Lung microvascular endothelial cell (primary cell): ENCODE data around the gene ATP11A. TPM values are rescaled to one million over a fixed set of nuclear protein-coding genes. Genes with fewer than 3 reads are reported as not detected.
A peak's percentile ranks its signal among the peaks of the same experiment; 100 is the strongest.
"Not testable (repeated sequence)": the region's sequence is repeated elsewhere in the genome, so short reads cannot be mapped to it uniquely, and the experiment has no call there.

Experiments
- DNase-seq, 2 donors: peaks; one replicate each; pipeline versions ENCODE4 v3.0.0 to v3.0.0-alpha.2; 2010; ENCODE audit warnings: low read depth in 2 of 2
- total RNA-seq: library from RNA; depleted of rRNA; stranded (reverse); fragments of >200 nt; gene quantifications from 2 replicates; pipeline ENCODE4 v1.2.1, GENCODE V29; 2014

The ATP11A gene
- total RNA-seq, 1 donor from 2014 or later: 18.8 TPM

DNA sequence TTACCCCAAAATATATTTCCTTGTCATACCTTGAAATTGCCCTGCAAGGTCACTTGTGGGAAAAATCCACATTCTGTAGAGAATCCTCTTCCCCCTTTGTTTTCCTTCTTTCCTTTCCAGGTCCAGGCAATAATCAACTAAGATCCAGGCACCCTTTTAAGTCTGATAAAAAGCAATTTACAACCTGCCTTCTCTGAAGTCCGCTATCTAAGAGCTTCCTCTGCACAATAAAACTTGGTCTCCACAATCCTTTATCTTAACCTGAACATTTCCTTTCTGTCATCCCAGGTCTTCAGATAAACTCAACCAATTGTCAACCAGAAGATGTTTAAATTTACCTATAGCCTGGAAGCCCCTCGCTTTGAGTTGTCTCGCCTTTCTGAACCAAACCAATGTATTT lies 19.5 kb downstream of the ATP11A start:
- not testable (repeated sequence) for DNase-seq

DNA sequence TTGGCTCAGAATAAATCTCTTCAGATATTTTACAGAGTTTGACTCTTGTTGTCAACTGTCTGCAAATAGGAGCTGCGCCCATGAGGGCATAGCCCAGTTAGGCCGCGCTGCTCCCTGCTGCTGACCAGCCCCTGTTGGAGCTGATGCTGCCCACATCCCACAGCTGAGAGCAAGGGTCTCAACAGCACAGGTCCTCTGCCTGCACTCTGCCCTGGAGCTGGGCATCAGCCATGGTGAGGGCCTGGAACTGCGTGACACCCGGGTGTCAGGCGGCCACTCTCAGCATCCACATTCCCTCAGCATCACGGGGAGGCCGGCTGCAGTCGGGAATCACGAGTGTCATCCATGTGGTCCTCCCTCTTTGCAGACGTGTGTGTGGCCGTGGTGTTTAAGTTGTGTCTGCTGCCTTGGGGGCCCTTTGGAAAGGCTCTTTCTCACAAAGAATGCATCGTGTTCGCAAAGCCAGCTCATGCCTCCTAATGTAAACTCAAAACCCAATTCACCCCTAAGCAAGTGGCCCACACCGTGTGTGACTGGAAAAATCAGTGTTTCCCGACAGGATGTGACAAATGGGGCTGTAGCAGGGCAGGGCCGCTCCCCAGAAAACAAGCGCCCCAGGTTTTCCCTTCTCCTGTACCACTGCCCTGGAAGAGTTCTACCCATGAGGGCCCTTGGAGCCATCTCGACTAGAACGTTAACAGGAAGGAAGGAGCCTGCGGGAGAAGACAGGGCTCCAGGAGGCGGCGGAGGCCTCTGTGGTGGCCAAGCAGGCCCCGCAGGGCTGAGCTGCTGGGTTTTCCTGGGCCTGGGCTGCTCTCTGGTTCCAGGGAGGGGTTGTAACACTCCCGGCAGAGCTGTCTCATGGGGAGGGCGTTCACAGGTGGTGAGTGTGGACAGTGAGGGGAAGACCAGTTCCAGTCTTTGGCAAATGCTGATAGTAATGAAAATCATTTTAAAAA lies 20.3 kb downstream of the ATP11A start:
- DNase-seq: peak; percentile 42 to 55

DNA sequence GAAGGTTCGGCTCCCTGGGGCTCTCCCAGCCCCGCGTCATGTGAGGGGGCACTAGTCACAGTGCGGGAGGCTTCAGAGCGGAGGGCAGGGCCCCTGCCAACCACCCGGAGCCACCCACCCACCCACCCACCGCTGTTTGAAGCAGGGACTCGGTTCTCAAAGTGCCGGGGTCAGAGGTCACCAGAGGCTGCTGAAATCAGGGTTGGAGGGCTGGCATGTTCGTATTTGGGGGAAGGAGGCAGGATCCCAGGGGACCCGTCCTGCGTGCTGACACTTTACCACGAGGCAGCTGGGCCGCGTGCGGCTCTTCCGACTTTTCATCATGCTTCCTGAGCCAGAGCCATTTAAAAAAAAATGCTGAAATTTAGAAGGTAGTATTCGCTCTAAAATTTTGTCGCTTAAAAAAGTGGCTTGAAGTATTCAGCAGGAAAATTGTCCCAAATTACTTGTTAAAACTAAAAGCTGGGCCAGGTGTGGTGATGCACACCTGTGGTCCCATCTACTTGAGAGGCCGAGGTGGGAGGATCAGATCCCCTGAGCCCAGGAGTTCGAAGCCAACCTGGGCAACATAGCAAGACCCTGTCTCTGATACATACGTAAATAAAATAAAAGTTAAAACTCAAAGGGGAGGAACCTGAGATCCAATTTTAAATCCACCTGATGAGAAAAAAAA lies 21.2 kb downstream of the ATP11A start:
- peak in 1 of 2 donors; percentile 55 for DNase-seq

DNA sequence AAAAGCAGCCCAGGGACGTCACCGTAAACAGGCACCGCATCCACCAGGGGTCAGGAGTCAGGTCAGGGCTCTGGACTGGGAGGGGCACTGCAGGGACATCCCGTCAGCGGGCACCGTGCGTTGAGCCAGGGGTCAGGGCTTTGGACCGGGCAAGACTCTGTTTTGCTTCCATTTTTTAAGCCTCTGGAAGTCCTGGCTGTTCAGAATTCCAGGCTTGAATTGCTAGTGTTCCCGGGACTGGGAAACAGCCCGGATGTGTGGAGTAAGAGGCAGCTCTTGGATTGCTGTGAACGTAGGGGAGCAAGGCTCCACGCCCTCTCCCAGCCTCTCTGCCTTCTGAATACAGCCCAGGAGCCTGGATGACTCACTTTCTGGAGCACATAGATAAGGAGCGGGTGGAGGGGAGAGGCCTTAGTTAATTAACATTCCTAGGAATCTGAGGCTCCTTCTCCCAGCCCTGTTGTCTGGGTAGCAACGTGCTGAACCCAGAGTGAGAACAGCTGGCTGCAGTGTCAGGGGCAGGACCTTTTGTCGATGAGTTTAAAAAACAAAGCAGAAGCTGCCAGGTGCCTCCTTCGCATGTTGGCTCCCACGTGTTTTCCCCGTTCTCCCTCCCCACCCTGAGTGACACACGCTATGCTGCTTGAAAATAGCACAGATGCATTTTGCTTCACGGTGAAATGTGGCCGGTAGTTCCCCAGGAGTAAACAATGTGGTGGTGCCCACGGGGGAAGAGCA lies 21.9 kb downstream of the ATP11A start:
- peak; percentile 70 to 99 for DNase-seq

DNA sequence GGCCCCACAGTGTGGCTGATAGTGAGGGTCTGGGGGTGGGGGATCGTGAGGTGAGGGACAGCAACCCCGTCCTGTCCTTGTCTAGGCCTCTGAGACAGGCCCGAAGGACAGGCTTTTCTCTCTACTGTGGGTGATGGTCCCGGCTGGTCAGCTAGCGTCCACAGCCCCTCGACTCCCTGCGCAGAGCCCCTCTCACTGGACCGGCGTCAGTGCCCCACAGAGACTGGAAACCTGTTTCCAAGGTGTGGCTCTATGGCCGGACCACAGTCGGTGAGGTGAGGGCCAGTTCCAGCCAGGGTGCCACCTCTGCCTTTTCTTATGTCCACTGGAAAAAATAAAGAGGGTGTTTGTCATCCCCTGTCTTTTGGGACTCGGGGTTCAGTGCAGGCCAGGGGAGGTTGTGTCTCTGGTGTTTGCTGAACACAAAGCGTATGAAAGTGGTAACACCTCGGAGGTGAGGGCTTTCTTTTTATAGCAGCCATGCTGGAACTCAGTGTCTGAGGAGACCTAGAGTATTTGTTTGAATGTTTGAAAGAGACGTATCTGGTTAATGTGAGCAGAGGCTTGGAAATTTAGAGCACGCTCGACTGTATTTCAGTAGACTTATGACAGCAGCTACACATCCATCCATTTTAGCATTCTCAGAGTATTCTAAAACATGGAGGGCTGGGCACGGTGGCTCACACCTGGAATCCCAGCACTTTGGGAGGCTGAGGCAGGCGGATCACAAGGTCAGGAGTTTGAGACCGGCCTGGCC lies 22.8 kb downstream of the ATP11A start:
- no peak for DNase-seq

DNA sequence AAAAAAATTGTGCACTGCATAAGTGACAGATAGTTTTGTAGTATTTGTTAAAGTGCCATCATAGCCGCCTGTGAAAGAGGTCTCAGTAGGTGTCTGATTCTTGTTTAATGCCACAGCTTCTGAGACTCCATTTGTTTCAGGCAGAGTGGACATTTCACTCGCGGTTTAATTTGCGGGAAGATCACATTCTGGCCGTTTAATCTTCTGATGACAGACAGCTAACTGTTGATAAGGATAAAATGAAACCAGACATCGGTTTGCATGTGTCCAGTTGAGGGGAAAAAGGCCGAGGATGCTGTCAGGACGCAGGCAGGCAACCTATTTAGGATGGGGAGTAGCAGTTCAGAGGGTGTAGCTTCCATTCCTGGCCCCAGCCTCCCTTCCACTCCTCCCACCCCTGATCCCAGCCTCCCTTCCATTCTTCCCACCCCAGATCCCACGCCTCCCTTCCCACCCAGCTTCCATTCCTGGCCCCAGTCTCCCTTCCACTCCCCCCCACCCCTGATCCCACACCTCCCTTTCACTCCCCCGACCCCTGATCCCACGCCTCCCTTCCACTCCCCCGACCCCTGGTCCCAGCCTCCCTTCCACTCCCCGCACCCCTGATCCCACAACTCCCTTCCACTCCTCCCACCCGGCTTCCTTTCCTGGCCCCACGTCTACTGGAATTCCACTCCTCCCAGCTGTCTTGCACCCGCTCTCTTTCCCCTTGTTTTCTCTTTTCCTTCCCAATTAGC lies 23.8 kb downstream of the ATP11A start:
- no peak for DNase-seq

DNA sequence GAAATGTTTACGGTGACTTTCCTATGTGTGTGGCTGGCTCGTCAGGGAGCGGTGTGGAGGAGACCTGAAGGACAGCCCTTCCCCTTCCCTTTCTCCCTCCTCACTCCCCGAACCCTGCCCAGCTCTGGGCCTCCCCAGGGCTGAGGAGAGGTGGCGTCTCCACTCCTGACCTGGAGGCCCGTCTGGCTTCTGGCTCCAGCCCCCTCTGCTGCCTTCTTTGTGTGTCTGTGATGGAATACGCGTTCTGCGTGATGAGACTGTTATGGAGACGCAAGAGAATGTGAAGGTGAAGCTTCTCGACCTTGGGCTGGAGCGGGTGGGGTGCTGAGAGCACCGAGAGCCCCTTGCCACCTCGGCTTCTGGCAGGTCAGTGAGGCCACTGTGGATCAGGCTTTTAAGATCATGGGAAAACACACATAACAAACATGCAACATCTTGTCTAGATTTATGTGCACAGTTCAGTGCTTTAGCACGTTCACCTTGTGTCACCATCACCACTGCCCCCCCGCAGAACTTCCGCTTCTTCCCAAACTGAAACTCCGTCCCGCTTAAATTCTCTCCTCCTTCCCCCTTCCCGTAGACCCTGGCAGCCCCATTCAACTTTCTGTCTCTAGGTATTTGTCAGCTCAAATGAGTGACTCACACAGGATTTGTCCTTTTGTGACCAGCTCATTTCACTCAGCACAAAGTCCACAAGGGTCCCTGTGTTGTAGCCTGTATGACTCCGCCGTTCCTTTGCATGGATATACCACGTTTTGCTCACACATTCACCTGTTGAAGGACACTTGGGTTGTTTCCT lies 24.7 kb downstream of the ATP11A start:
- DNase-seq: peak in 1 of 2 donors; percentile 33

DNA sequence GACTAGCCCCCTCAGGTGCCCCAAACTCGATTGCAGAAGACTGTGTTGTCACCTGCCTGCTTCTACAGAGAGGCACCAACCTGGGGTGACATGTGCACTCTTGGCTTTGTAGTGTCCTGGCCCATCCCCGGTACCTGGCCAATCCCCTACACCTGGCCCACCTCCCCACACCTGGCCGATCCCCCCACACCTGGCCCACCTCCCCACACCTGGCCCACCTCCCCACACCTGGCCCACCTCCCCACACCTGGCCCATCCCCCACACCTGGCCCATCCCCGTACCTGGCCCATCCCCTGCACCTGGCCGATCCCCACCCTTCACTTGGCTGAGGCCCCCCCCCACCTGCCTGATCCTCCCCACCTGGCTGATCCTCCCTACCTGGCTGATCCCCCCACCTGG lies 25.4 kb downstream of the ATP11A start:
- DNase-seq: no peak

DNA sequence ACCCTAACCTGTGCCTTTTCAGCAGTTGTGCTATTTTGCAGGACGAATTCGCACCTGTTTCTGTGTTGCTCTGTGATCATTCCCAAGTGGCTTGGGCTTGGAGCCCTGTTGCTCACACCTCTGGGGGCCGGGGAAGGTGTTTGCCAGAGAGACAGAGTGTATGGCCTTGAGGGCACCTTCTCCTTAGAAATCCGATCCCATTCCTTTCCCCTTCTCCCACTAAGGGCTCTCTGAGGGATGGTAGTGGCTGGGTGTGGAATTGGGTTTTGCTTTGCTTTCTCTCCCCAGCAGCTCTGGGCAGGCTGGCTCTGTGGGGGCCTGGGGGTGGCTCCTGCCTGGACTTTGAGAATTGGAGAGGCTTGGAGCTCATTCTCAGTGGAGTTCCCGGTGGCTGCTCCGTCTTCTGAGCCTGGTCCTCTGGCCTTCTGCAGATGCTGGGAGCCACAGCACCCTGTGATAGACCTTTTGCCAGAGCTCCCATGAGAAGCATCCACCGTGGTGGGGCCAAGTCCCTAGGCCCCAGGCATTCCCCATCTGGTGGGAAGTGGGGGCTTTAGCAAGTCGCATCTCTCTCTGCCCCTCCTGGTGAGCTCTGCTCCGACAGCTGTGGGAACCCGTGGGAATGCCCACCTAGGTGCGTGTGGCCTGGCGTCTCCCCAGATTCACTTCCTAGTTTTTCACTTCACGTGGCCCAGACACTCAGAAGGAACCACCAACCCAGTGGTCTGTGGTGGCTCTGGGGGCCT lies 26.1 kb downstream of the ATP11A start:
- no peak for DNase-seq

DNA sequence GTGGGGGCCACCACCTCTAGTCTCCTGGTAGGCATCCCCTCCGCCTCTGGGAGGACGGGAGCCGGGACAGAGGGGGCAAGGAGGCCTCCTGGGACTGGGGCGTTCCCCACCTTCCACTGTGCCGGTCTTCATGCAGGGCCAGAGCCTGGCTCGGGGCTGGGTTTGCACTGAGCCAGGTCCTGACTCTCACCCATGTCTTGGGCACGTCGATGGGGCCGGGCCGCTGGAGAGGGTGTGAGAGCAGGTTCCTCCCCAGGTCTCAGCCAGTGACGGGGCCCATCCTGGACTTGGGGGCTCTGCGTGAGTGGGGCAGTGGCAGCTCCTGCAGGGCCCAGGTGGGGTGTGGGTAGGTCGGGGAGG lies 26.6 kb downstream of the ATP11A start:
- DNase-seq: no peak

DNA sequence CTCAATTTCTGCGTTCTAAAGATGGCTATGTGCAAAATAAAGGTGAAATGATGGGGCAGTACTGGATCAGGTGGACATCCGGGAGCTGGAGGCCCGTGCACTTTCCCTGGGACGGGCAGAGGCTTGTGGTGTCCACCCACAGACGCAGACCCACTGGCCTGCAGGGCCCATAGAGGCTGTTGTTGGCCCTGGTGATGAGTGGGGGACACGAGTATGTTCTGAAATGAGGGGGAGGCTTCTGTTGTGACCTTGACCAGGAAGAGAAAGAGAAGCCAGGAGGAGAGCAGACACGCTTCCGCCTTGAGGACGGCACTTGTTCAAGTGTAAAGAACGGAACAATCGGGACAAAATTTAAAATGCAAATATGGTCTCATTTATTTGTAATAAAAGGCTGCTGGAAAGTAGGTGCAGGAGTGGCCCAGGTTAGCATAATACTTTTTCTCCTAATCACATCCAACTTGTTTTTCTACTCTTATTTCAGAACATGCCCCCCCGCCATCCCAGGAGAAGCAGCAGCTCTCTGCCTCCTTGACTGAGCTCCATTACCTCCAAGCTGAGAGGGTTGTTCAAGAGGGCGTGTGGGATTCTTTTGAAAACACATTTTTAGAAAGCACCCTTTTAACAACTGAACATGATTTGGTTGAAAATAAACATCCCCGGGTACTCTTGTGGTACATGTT lies 27.1 kb downstream of the ATP11A start:
- DNase-seq: no peak

DNA sequence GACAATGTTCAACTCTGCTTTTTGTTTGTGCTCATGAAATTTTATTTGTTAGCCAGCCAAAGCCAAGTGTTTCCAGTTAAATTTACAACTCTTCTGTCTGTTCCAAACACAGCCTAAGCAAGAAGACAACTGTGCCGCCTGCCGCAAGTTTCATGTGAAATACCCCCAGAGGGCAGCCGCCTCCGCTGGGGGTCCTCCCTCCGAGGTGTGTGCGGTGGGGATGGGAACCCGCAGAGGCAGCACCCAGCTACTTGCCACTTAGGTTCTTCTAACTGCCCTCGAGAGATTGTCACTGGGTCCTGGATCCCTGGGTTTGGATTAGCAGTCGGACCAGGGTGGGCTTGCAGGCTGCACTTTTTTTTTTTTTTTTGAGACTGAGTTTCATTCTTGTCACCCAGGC lies 28.5 kb downstream of the ATP11A start:
- DNase-seq: no peak

DNA sequence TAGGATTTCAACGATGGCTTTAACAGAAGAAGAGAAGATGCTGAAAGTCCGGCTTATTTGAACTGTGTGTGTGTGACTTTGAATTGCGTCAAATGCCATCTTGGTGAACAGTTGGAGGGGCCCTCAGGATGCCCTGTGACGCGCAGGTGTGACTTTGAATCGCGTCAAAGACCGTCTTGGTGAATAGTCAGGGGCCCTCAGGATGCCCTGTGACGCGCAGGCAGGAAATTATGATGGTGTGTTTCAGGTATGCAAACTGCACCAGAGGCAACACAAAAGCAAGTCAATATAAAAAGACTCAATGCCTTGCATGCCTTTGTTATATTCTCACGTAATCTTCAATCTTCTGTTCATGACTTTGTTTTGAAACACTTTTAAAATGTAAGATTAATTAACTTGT lies 29.2 kb downstream of the ATP11A start:
- peak; percentile 57 to 96 for DNase-seq

DNA sequence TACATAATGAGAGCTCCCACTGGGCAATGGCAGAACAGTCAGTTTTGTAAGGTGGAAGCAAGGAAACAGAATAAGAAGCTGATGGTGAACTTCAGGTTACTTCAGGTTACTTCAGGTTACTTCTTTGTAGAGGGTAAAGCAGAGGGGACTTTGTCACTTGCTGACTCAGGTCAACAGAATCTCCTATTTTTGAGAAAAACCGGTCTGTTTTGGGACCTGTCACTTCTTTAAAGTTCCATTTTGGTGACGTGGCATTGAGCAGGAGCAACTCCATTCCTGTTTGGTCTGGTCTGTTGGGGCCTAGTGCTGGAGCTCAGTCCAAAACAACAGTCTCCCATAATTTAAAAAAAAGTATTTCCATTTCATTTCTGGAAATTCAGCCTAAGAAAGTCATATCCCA lies 29.7 kb downstream of the ATP11A start:
- DNase-seq: no peak

DNA sequence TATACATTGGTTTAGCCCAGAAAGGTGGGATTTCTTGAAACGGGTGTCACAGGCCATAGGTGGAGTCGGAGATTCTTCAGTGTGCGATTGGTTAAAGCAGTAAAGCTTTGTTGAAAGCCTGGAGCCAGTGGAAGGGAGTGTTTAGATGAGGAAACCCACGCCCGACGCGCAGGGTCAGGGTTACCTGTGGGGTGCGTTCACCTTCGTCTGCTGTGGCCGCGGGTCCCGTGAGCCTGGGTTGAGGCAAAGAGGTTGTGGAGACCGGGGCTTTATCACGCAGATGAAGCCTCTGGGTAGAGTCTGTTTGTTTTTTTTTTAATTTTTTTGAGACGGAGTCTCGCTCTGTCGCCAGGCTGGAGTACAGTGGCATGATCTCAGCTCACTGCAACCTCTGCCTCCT lies 30.4 kb downstream of the ATP11A start:
- no peak for DNase-seq

DNA sequence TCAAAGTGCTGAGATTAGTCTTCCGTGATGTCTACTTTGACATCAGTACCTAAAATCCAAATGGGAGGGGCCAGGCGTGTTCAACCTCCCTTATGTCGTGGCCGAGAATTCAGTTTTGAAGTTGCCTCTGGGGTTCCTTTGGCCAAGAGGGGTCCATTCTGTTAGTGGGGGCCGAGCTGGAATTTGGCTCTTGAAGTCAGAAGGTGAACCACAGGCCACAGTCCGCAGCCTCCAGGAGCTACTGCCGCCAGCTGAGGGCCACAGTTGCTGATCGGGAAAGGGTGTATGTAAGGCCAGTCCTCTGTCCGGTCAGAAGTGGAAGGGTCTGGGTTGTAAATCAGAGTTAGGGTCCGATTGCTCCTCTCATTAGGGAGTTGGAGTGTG lies 31.0 kb downstream of the ATP11A start:
- no peak for DNase-seq

DNA sequence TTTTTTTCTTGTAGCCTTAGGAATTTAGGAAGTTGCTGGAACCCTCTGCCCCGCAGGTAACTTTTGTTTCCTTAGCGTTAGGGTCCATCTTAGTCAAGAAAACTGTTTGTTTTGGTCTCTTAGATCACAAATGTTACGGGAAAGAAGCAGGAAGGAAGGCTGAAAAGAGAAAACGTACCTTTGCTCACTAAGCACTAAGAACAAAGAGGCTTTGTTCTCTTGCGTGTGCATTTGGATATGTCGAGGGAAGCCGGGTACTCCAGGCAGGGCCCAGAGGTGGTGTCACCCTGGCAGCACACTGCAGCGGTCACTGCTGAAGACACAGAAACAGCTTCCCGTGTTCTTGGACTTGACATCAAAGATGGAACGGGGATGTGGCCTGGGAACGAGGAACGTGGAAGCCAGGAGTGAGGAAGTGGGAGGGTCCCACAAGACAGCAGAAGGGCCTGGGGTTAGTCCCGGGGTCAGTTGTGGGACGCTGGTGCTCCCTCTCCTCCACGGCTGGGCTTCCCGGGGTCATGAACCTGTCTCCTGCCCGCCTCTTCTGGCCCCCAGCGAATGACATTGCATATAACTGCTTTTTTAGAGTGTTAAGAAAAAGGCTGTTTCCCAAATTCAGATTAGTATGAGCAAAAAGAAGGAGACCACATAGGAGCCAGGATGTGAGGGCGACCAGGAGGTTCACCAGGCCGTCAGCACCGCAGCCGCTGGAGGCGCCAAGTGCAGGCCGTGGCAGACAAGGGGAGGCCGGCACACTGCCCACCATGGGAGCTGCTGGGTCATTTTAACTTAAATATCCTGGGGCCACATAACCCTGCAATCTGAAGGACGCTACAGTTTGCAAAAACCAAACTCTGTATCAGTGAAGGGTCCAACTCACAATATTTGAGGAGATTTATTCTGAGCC lies 31.6 kb downstream of the ATP11A start:
- peak in 1 of 2 donors; percentile 44 for DNase-seq
